OCI-LY1 (cell line): ENCODE measurements around the gene EXOC3L1.

Source experiments
- CTCF ChIP-seq: fragments of 200-600 bp; sonication (generic), shearing (Covaris generic); IDR thresholded peaks from 2 replicates; pipeline ENCODE4 v1.5.1; 2017; ENCODE audit warnings: mild to moderate bottlenecking, antibody characterized with exemption, low read length, moderate library complexity, mixed read lengths
- EZH2 ChIP-seq: fragments of 200-600 bp; sonication (generic), shearing (Covaris generic); IDR thresholded peaks from 2 replicates; pipeline ENCODE4 v1.8.0; 2017; ENCODE audit warnings: borderline replicate concordance, mixed run types, mild to moderate bottlenecking, antibody characterized with exemption, low read length, moderate library complexity, mixed read lengths

- TF ChIP-seq CTCF: no peak
- TF ChIP-seq EZH2: no peak
Observed at GRCh38 chr16:67211674-67212073, 21.7 kb upstream of the EXOC3L1 start.
